PC-3 (cell line): ENCODE data around the gene RBMS3. TPM values are rescaled to one million over a fixed set of nuclear protein-coding genes. Genes with fewer than 3 reads are reported as not detected.
A peak's percentile ranks its signal among the peaks of the same experiment; 100 is the strongest.

Experiments used
- ATAC-seq: fragments of 200-7000 bp; cut with Tn5 transposase; 2 replicates; pipeline ENCODE4 v1.9.1; 2020; ENCODE audit warnings: mild to moderate bottlenecking, moderate library complexity
- BruUV-seq: library from RNA; stranded (reverse); fragments of 400-500 nt; replicated peaks from 2 replicates; lab custom pipeline; 2021; lab: Mats Ljungman, UMichigan
- CTCF ChIA-PET: fragments of 300-600 bp; sonication (Branson Sonifier 250); formaldehyde crosslinking; loops from one replicate; lab custom pipeline; 2022; ENCODE audit warnings: antibody characterized with exemption; lab: Charles Lee
- POLR2A ChIA-PET: fragments of 300-600 bp; sonication (Branson Sonifier 250); formaldehyde crosslinking; loops from one replicate; lab custom pipeline; 2022; ENCODE audit warnings: antibody characterized with exemption; ENCODE audit not compliant: unreplicated experiment; lab: Charles Lee
- DNase-seq: peaks from one replicate; pipeline ENCODE4 v3.0.0-alpha.2; 2015
- H2AFZ ChIP-seq: fragments of 300-600 bp; sonication (generic); 2 replicates; pipeline ENCODE4 v1.6.0; 2016; ENCODE audit warnings: antibody characterized with exemption, low read length
- H3F3A ChIP-seq: fragments of 300-600 bp; sonication (generic); one replicate; pipeline ENCODE4 v1.6.0; 2017; ENCODE audit warnings: antibody characterized with exemption, low read length, control low read depth, mild to moderate bottlenecking; ENCODE audit not compliant: unreplicated experiment
- H3K27ac ChIP-seq: fragments of 300-600 bp; sonication (generic); 2 replicates; pipeline ENCODE4 v1.5.1; 2016; ENCODE audit warnings: mild to moderate bottlenecking, low read length
- H3K27me3 ChIP-seq: fragments of 300-600 bp; sonication (generic); 2 replicates; pipeline ENCODE4 v1.6.1; 2016; ENCODE audit warnings: low read length, mixed read lengths
- H3K36me3 ChIP-seq: fragments of 300-600 bp; sonication (generic); 2 replicates; pipeline ENCODE4 v1.6.1; 2016; ENCODE audit warnings: low read depth, mixed run types, low read length, mixed read lengths
- H3K4me1 ChIP-seq: fragments of 300-600 bp; sonication (generic); 2 replicates; pipeline ENCODE4 v1.5.1; 2016; ENCODE audit warnings: low read length; ENCODE audit not compliant: insufficient read depth
- H3K4me2 ChIP-seq: fragments of 300-600 bp; sonication (generic); 2 replicates; pipeline ENCODE4 v1.6.0; 2016; ENCODE audit warnings: low read length
- H3K4me3 ChIP-seq: fragments of 300-600 bp; sonication (generic); 2 replicates; pipeline ENCODE4 v1.5.1; 2016; ENCODE audit warnings: mild to moderate bottlenecking, low read length, mixed read lengths
- H3K79me2 ChIP-seq: fragments of 300-600 bp; sonication (generic); 2 replicates; pipeline ENCODE4 v1.6.1; 2017; ENCODE audit warnings: low read length, mixed read lengths
- H3K9ac ChIP-seq: fragments of 300-600 bp; sonication (generic); 2 replicates; pipeline ENCODE4 v1.6.0; 2016; ENCODE audit warnings: mild to moderate bottlenecking, low read length
- H3K9me2 ChIP-seq: fragments of 300-600 bp; sonication (generic); replicated peaks from 2 replicates; pipeline ENCODE4 v1.6.1; 2016; ENCODE audit warnings: mixed run types, low read length, mixed read lengths
- H3K9me3 ChIP-seq: fragments of 300-600 bp; sonication (generic); 2 replicates; pipeline ENCODE4 v1.6.1; 2016; ENCODE audit warnings: low read length, mixed read lengths
- H4K20me1 ChIP-seq: fragments of 300-600 bp; sonication (generic); 2 replicates; pipeline ENCODE4 v1.6.1; 2016; ENCODE audit warnings: low read length, mixed read lengths
- CTCF ChIP-seq: fragments of 300-600 bp; sonication (generic); conservative IDR thresholded peaks from 2 replicates; pipeline ENCODE4 v1.5.1; 2017; ENCODE audit warnings: antibody characterized with exemption, low read depth, mild to moderate bottlenecking, low read length
- EZH2 ChIP-seq: fragments of 300-600 bp; sonication (generic); IDR thresholded peaks from one replicate; pipeline ENCODE4 v1.6.1; 2017; ENCODE audit warnings: antibody characterized with exemption, mild to moderate bottlenecking, low read length; ENCODE audit not compliant: unreplicated experiment
- EZH2phosphoT487 ChIP-seq: fragments of 300-600 bp; sonication (generic); IDR thresholded peaks from 2 replicates; pipeline ENCODE4 v1.6.1; 2018; ENCODE audit warnings: mild to moderate bottlenecking, antibody characterized with exemption, low read length, borderline replicate concordance
- intact Hi-C: fragments of 100-400 bp; cut with micrococcal nuclease; formaldehyde crosslinking; loops from 2 replicates; pipeline ENCODE4 v1.9.0; 2023
- total RNA-seq: library from RNA; depleted of rRNA; stranded (reverse); fragments of >200 nt; gene quantifications from 2 replicates; pipeline ENCODE4 v1.2.3, GENCODE V29; 2014

The RBMS3 gene
- total RNA-seq, 1 experiment from 2014 or later, result 5.4 TPM

- peaks cover 11% of the 10 kb centered on the region for H3K4me1 ChIP-seq
- H3K27me3 ChIP-seq, result no peaks in the 10 kb centered on the region
- H4K20me1 ChIP-seq, result no peaks in the 10 kb centered on the region
- no peak overlapping the region for H2AFZ ChIP-seq
- no peak overlapping the region for H3K4me2 ChIP-seq
- no peak for DNase-seq
- no peaks in the 10 kb centered on the region for H3K9me2 ChIP-seq
- H3K36me3 ChIP-seq, result no peaks in the 10 kb centered on the region
- H3K9me3 ChIP-seq, result no peaks in the 10 kb centered on the region
- peaks cover 11% of the 10 kb centered on the region for H3K79me2 ChIP-seq
- BruUV-seq, result no TSS peak
- intact Hi-C loops, result no loop called here
- no peak overlapping the region for H3K4me3 ChIP-seq
- CTCF ChIA-PET, result no interaction called here
- H3K9ac ChIP-seq, result no peak overlapping the region
- no peak overlapping the region for H3K27ac ChIP-seq
- ATAC-seq, result no peak
- H3F3A ChIP-seq, result no peaks in the 10 kb centered on the region
- TF ChIP-seq CTCF (no peak), EZH2phosphoT487 (no peak), EZH2 (no peak)
- POLR2A ChIA-PET, result no interaction called here
Measured at GRCh38 chr3:29277249-29277648, 3.6 kb upstream of the RBMS3 start.

- no TSS peak for BruUV-seq
- intact Hi-C loops, result loop anchor here (1.0 kb wide), 1 partner anchor 363 kb away; no protein-coding TSS in a partner anchor
- H3K79me2 ChIP-seq, result peaks cover 32% of the 10 kb centered on the region
- no peaks in the 10 kb centered on the region for H4K20me1 ChIP-seq
- peaks cover 15% of the 10 kb centered on the region for H3K4me1 ChIP-seq
- ATAC-seq (no peak), DNase-seq (peak; percentile 26)
- no peaks in the 10 kb centered on the region for H3K9me3 ChIP-seq
- ChIA-PET POLR2A (no interaction called here), CTCF (no interaction called here)
- H3K27me3 ChIP-seq, result no peaks in the 10 kb centered on the region
- peak overlapping the region; percentile 84 for H3K4me2 ChIP-seq
- H3K9me2 ChIP-seq, result no peaks in the 10 kb centered on the region
- H3K4me3 ChIP-seq, result peak overlapping the region; percentile 71; the same call in 1 of the 2 replicates
- H3K27ac ChIP-seq, result no peak overlapping the region
- TF ChIP-seq EZH2 (no peak), EZH2phosphoT487 (no peak), CTCF (no peak)
- H3K9ac ChIP-seq, result no peak overlapping the region
- peak overlapping the region; percentile 22; the same call in 1 of the 2 replicates for H2AFZ ChIP-seq
- H3K36me3 ChIP-seq, result no peaks in the 10 kb centered on the region
- no peaks in the 10 kb centered on the region for H3F3A ChIP-seq
Measured at GRCh38 chr3:29279286-29279685, 1.6 kb upstream of the RBMS3 start.

DNA sequence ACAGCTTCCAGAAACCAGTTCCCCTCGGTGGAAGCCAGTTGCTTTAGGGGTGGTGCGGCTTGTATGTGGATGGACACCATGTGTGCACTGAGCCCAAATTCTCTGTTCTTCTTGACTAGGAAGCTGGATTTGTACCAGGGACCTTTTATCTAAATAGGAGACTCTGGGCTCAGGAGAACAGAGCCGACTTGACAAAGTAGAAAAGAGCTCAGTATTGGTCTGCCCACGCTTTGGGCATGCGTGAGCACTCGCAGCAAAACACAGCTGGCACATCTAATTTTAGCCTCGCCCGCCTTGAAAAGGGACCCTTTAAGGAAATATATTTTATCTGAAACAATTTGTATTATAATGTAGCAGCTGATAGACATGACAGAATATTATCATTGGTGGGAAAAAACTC is 1.1 kb upstream of the RBMS3 start:
- ChIA-PET POLR2A (interaction anchor here (0.6 kb wide), 1 partner anchor 42 kb away, joined by 4 read pairs; no protein-coding TSS in a partner anchor), CTCF (no interaction called here)
- Histone ChIP-seq H3K27ac (no peak overlapping the region), H3K9me3 (no peaks in the 10 kb centered on the region), H3K9me2 (no peaks in the 10 kb centered on the region), H3K4me2 (peak overlapping the region; percentile 84), H3K4me1 (peaks cover 18% of the 10 kb centered on the region), H4K20me1 (no peaks in the 10 kb centered on the region), H2AFZ (peak overlapping the region; percentile 22; the same call in 1 of the 2 replicates), H3K4me3 (peak overlapping the region; percentile 71), H3K27me3 (no peaks in the 10 kb centered on the region), H3K36me3 (no peaks in the 10 kb centered on the region), H3K79me2 (peaks cover 37% of the 10 kb centered on the region), H3K9ac (peak overlapping the region; percentile 69; the same call in 1 of the 2 replicates), H3F3A (no peaks in the 10 kb centered on the region)
- BruUV-seq, result no TSS peak
- no peak for ATAC-seq
- DNase-seq, result no peak
- TF ChIP-seq EZH2phosphoT487, result no peak
- TF ChIP-seq EZH2, result no peak
- TF ChIP-seq CTCF, result no peak
- intact Hi-C loops, result loop anchor here (1.0 to 10.0 kb wide), 9 partner anchors 78 to 484 kb away; no protein-coding TSS in a partner anchor
